GM12878 (cell line): ENCODE data around the gene NKD2. TPM values are rescaled to one million over a fixed set of nuclear protein-coding genes. Genes with fewer than 3 reads are reported as not detected.

Experiments
- ATAC-seq: fragments of 200-7000 bp; cut with Tn5 transposase; 3 replicates; pipeline ENCODE4 v1.9.1; 2020; ENCODE audit warnings: mild to moderate bottlenecking, moderate library complexity
- BruUV-seq: library from RNA; stranded (reverse); fragments of 400-500 nt; replicated peaks from 2 replicates; lab custom pipeline; 2021; lab: Mats Ljungman, UMichigan
- CTCF ChIA-PET: fragments of 300-600 bp; sonication (Branson Sonifier 250); formaldehyde crosslinking; extraction: SDS; loops from one replicate; lab custom pipeline; 2021; ENCODE audit warnings: inconsistent platforms; lab: Yijun Ruan, JAX
- POLR2A ChIA-PET: fragments of 350-600 bp; formaldehyde crosslinking; extraction: SDS; loops from one replicate; lab custom pipeline; 2021; ENCODE audit warnings: inconsistent platforms; lab: Charles Lee
- RAD21 ChIA-PET: fragments of 300-600 bp; sonication (Branson Sonifier 250); formaldehyde crosslinking; loops from one replicate; lab custom pipeline; 2023; ENCODE audit warnings: antibody characterized with exemption; ENCODE audit not compliant: unreplicated experiment; lab: Charles Lee
- SMC1A ChIA-PET: fragments of 300-600 bp; sonication (Branson Sonifier 250); formaldehyde crosslinking; loops from one replicate; lab custom pipeline; 2023; ENCODE audit not compliant: unreplicated experiment, uncharacterized antibody; lab: Charles Lee
- DNase-seq: peaks from one replicate; pipeline ENCODE4 v3.0.0-alpha.2; 2011; ENCODE audit warnings: low read depth, low spot score
- FAIRE-seq: peaks from 3 replicates; lab custom pipeline; 2011; peaks lifted over from hg19 to GRCh38; lab: Jason Lieb, UNC
- H2AFZ ChIP-seq: 2 replicates; pipeline ENCODE4 v1.6.0; 2011; ENCODE audit warnings: low read depth, low read length, control low read depth; ENCODE audit not compliant: control insufficient read depth
- H3K27ac ChIP-seq: 2 replicates; pipeline ENCODE4 v1.5.1; 2011; ENCODE audit warnings: control low read depth; ENCODE audit not compliant: control insufficient read depth, insufficient read depth
- H3K27me3 ChIP-seq, 2 experiments: replicated peaks in 1 of 2; 2 replicates each; pipeline versions ENCODE4 v1.6.0 to v1.6.1; 2011; ENCODE audit warnings: low read length in 1 of 2; ENCODE audit not compliant: control insufficient read depth in 2 of 2, insufficient read depth in 2 of 2
- H3K36me3 ChIP-seq, 2 experiments: 2 replicates each; pipeline ENCODE4 v1.5.1; 2011; ENCODE audit warnings: low read length in 1 of 2; ENCODE audit not compliant: control insufficient read depth in 2 of 2, insufficient read depth in 2 of 2
- H3K4me1 ChIP-seq: 2 replicates; pipeline ENCODE4 v1.6.1; 2011; ENCODE audit warnings: mild to moderate bottlenecking, low read length, moderate library complexity, mixed read lengths; ENCODE audit not compliant: control insufficient read depth, insufficient read depth
- H3K4me2 ChIP-seq: 2 replicates; pipeline ENCODE4 v1.6.0; 2011; ENCODE audit warnings: control low read depth; ENCODE audit not compliant: control insufficient read depth, insufficient read depth
- H3K4me3 ChIP-seq: fragments of 200-600 bp; sonication (generic); 2 replicates; pipeline ENCODE4 v1.5.1; 2016
- H3K79me2 ChIP-seq: 2 replicates; pipeline ENCODE4 v1.6.0; 2011; ENCODE audit warnings: low read length; ENCODE audit not compliant: control insufficient read depth, insufficient read depth
- H3K9ac ChIP-seq: 2 replicates; pipeline ENCODE4 v1.8.0; 2011; ENCODE audit warnings: low read length, control low read depth, mixed read lengths; ENCODE audit not compliant: control insufficient read depth, insufficient read depth
- H3K9me3 ChIP-seq: replicated peaks from 3 replicates; pipeline ENCODE4 v1.5.1; 2011; ENCODE audit warnings: mild to moderate bottlenecking, low read length; ENCODE audit not compliant: control insufficient read depth, insufficient read depth
- H4K20me1 ChIP-seq: 2 replicates; pipeline ENCODE4 v1.6.0; 2011; ENCODE audit not compliant: control insufficient read depth, insufficient read depth
- FOS ChIP-seq: IDR thresholded peaks from 3 replicates; pipeline ENCODE4 v1.6.1; 2011; ENCODE audit warnings: borderline replicate concordance; ENCODE audit not compliant: insufficient read length; ENCODE audit errors: extremely low read depth
- MLLT1 ChIP-seq: fragments of 450-650 bp; IDR thresholded peaks from 2 replicates; pipeline ENCODE4 v1.6.1; 2016; ENCODE audit warnings: mild to moderate bottlenecking
- MTA2 ChIP-seq: fragments of 450-650 bp; IDR thresholded peaks from 2 replicates; pipeline ENCODE4 v1.6.1; 2016; ENCODE audit warnings: low read depth, mild to moderate bottlenecking, moderate library complexity
- MXI1 ChIP-seq: fragments of 150-350 bp; IDR thresholded peaks from 2 replicates; pipeline ENCODE4 v1.6.1; 2011; ENCODE audit warnings: low read depth, mild to moderate bottlenecking, inconsistent platforms, low read length, improper control_type of control experiment
- PAX8 ChIP-seq: fragments of 450-650 bp; IDR thresholded peaks from 2 replicates; pipeline ENCODE4 v1.6.1; 2017; ENCODE audit warnings: mild to moderate bottlenecking, moderate library complexity
- POU2F2 ChIP-seq: IDR thresholded peaks from 3 replicates; pipeline ENCODE4 v1.6.1; 2011; ENCODE audit warnings: low read depth, mild to moderate bottlenecking, low read length, borderline replicate concordance
- TCF12 ChIP-seq: IDR thresholded peaks from 2 replicates; pipeline ENCODE4 v1.6.1; 2011; ENCODE audit warnings: low read depth, mild to moderate bottlenecking, low read length
- ZBTB33 ChIP-seq: fragments of 450-650 bp; IDR thresholded peaks from 2 replicates; pipeline ENCODE4 v1.6.1; 2017; ENCODE audit warnings: mild to moderate bottlenecking
- whole genome bisulfite sequencing: methylation state at CpG from one replicate; pipeline ENCODE4 v1.1.6; 2016; ENCODE audit warnings: low lambda C conversion rate; ENCODE audit not compliant: insufficient replicate concordance, insufficient coverage; ENCODE audit errors: missing lambda C conversion rate; 5-methylcytosine and 5-hydroxymethylcytosine counted together
- in situ Hi-C: fragments of 300-500 bp; cut with MboI; formaldehyde crosslinking; loops from 9 replicates; pipeline ENCODE4 v1.14.3; 2018; ENCODE audit warnings: mixed read lengths
- intact Hi-C: fragments of 100-400 bp; cut with micrococcal nuclease; formaldehyde crosslinking; loops from one replicate; pipeline ENCODE4 v1.14.2; 2022; ENCODE audit not compliant: unreplicated experiment
- polyA plus RNA-seq, 11 experiments: library from polyadenylated mRNA; depleted of rRNA in 4 of 11; unstranded in 6 of 11; stranded (reverse) in 5 of 11; fragments of >200 nt; fragmentation: Nextera tagmentation in 4 of 11; fragmentation: Illumina TruSeq in 1 of 11; extraction: Ambion mirVana in 4 of 11; extraction: Trizol in 1 of 11; gene quantifications; 1 replicate in 1 of 11; 2 replicates in 10 of 11; pipeline versions ENCODE4 v1.2.1 to v1.2.3, GENCODE V29; 2011 to 2016; ENCODE audit warnings: inconsistent platforms in 2 of 11, missing spikeins in 2 of 11, low read depth in 1 of 11
- total RNA-seq, 4 experiments: library from RNA; depleted of rRNA in 3 of 4; stranded (reverse); fragments of >200 nt in 3 of 4; fragmentation: Illumina TruSeq in 1 of 4; extraction: Trizol in 1 of 4; gene quantifications; 2 replicates each; pipeline versions ENCODE4 v1.2.1 to v1.2.3, GENCODE V29; 2013 to 2021
- TF ChIP-seq, protein P1 (sequence below): fragments of 450-650 bp; IDR thresholded peaks from 2 replicates; pipeline ENCODE4 v1.6.1; 2017; ENCODE audit warnings: mild to moderate bottlenecking, moderate library complexity

The NKD2 gene
- total and polyA plus RNA-seq, 10 of the 15 experiments (the other 5 are each of a cell fraction or from before 2014, with no cell fraction given) = 0.20 to 0.83 (median 0.26) TPM; not detected in 7

- TF ChIP-seq, protein P1, sequence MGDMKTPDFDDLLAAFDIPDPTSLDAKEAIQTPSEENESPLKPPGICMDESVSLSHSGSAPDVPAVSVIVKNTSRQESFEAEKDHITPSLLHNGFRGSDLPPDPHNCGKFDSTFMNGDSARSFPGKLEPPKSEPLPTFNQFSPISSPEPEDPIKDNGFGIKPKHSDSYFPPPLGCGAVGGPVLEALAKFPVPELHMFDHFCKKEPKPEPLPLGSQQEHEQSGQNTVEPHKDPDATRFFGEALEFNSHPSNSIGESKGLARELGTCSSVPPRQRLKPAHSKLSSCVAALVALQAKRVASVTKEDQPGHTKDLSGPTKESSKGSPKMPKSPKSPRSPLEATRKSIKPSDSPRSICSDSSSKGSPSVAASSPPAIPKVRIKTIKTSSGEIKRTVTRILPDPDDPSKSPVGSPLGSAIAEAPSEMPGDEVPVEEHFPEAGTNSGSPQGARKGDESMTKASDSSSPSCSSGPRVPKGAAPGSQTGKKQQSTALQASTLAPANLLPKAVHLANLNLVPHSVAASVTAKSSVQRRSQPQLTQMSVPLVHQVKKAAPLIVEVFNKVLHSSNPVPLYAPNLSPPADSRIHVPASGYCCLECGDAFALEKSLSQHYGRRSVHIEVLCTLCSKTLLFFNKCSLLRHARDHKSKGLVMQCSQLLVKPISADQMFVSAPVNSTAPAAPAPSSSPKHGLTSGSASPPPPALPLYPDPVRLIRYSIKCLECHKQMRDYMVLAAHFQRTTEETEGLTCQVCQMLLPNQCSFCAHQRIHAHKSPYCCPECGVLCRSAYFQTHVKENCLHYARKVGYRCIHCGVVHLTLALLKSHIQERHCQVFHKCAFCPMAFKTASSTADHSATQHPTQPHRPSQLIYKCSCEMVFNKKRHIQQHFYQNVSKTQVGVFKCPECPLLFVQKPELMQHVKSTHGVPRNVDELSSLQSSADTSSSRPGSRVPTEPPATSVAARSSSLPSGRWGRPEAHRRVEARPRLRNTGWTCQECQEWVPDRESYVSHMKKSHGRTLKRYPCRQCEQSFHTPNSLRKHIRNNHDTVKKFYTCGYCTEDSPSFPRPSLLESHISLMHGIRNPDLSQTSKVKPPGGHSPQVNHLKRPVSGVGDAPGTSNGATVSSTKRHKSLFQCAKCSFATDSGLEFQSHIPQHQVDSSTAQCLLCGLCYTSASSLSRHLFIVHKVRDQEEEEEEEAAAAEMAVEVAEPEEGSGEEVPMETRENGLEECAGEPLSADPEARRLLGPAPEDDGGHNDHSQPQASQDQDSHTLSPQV = no peak
- TF ChIP-seq MXI1 (no peak), POU2F2 (no peak)
- TF ChIP-seq, all 136 proteins: peak for 0
Observed at GRCh38 chr5:980966-981365, 27.6 kb upstream of the NKD2 start (continued).

- Histone ChIP-seq H3K4me2 (no peak overlapping the region), H3K4me1 (no peaks in the 10 kb centered on the region), H4K20me1 (no peaks in the 10 kb centered on the region), H3K27me3 (no peaks in the 10 kb centered on the region), H3K9me3 (no peaks in the 10 kb centered on the region; the same call in 2 of the 3 replicates), H2AFZ (no peak overlapping the region), H3K79me2 (no peaks in the 10 kb centered on the region), H3K27ac (no peak overlapping the region), H3K9ac (no peak overlapping the region)
- ChIA-PET CTCF (interaction anchor here (1.4 kb wide), 1 partner anchor 58 kb away, joined by 3 read pairs; no protein-coding TSS in a partner anchor), RAD21 (no interaction called here), POLR2A (interaction anchor here (1.3 kb wide), 1 partner anchor 10 kb away, joined by 3 read pairs; no protein-coding TSS in a partner anchor)
- 32% methylated on average over 7 of the region's 7 CpGs for WGBS
- intact Hi-C loops (no loop called here), in situ Hi-C loops (no loop called here)
- FAIRE-seq = no peak
- no peak for ATAC-seq
- no peak for TF ChIP-seq MLLT1
- TF ChIP-seq MTA2 = no peak
- TF ChIP-seq FOS = no peak
- no peak for TF ChIP-seq TCF12
- no peak for TF ChIP-seq PAX8
- no peak for TF ChIP-seq ZBTB33
- TF ChIP-seq, all 136 proteins: peak for 0
- no peaks in the 10 kb centered on the region for H3K36me3 ChIP-seq
- no peak overlapping the region for H3K4me3 ChIP-seq
- no peak for DNase-seq
- SMC1A ChIA-PET = no interaction called here
- no TSS peak for BruUV-seq
Observed at GRCh38 chr5:981456-981855, 27.1 kb upstream of the NKD2 start.
